ENCODE results near the gene RSBN1.
"Not testable (repeated sequence)": the region's sequence is repeated elsewhere in the genome, so short reads cannot be mapped to it uniquely, and the experiment has no call there.

Gene RSBN1

GRCh38 chr1:113811888-113812660 is at the start of gene RSBN1:
RSBN1 (minus strand) TSS chr1:113812476; CDS start chr1:113812412, 64 bp downstream.
- DNase-seq (ENCODE audit: low spot score), result peak; percentile 99

GRCh38 chr1:113861641-113862040 is 49.4 kb upstream of the RSBN1 start:
- no peak for DNase-seq (ENCODE audit: low spot score)

GRCh38 chr1:113860891-113861290 is 48.6 kb upstream of the RSBN1 start:
- no peak for DNase-seq (ENCODE audit: low spot score)

GRCh38 chr1:113859478-113860175 is 47.4 kb upstream of the RSBN1 start:
- DNase-seq (ENCODE audit: low spot score), result no peak

GRCh38 chr1:113858982-113859381 is 46.7 kb upstream of the RSBN1 start:
- no peak for DNase-seq (ENCODE audit: low spot score)

GRCh38 chr1:113858418-113858817 is 46.1 kb upstream of the RSBN1 start:
- no peak for DNase-seq (ENCODE audit: low spot score)

GRCh38 chr1:113857776-113858175 is 45.5 kb upstream of the RSBN1 start:
- no peak for DNase-seq (ENCODE audit: low spot score)

- no peak for DNase-seq (ENCODE audit: low spot score)
Observed at GRCh38 chr1:113856401-113856790, 44.1 kb upstream of the RSBN1 start.

GRCh38 chr1:113855630-113856400 is 43.5 kb upstream of the RSBN1 start:
- no peak for DNase-seq (ENCODE audit: low spot score)

GRCh38 chr1:113854234-113854633 is 42.0 kb upstream of the RSBN1 start:
- no peak for DNase-seq (ENCODE audit: low spot score)

GRCh38 chr1:113852694-113853093 is 40.4 kb upstream of the RSBN1 start:
- not testable (repeated sequence) for DNase-seq (ENCODE audit: low spot score)

GRCh38 chr1:113850127-113850796 is 38.0 kb upstream of the RSBN1 start:
- DNase-seq (ENCODE audit: low spot score), result peak; percentile 57

GRCh38 chr1:113849072-113849471 is 36.8 kb upstream of the RSBN1 start:
- DNase-seq (ENCODE audit: low spot score), result no peak

- DNase-seq (ENCODE audit: low spot score), result no peak
Observed at GRCh38 chr1:113846391-113847035, 34.2 kb upstream of the RSBN1 start.

- DNase-seq (ENCODE audit: low spot score), result no peak
Observed at GRCh38 chr1:113836534-113836933, 24.3 kb upstream of the RSBN1 start.

- DNase-seq (ENCODE audit: low spot score), result peak; percentile 33
Observed at GRCh38 chr1:113835686-113836290, 23.5 kb upstream of the RSBN1 start.

- DNase-seq (ENCODE audit: low spot score), result no peak
Observed at GRCh38 chr1:113834716-113835115, 22.4 kb upstream of the RSBN1 start.

- DNase-seq (ENCODE audit: low spot score), result no peak
Observed at GRCh38 chr1:113830039-113830438, 17.8 kb upstream of the RSBN1 start.

- no peak for DNase-seq (ENCODE audit: low spot score)
Observed at GRCh38 chr1:113821916-113822315, 9.6 kb upstream of the RSBN1 start.

GRCh38 chr1:113818578-113818977 is 6.3 kb upstream of the RSBN1 start:
- DNase-seq (ENCODE audit: low spot score), result no peak

- no peak for DNase-seq (ENCODE audit: low spot score)
Observed at GRCh38 chr1:113813218-113813617, 942 bp upstream of the RSBN1 start.

All from putamen (tissue), 1 donor.